CD4-positive, CD25-positive, alpha-beta regulatory T cell (primary cell): ENCODE data around the gene PLCG2. TPM values are rescaled to one million over a fixed set of nuclear protein-coding genes. Genes with fewer than 3 reads are reported as not detected.
A peak's percentile ranks its signal among the peaks of the same experiment; 100 is the strongest.
"Not testable (repeated sequence)": the region's sequence is repeated elsewhere in the genome, so short reads cannot be mapped to it uniquely, and the experiment has no call there.

Experiments
- ATAC-seq, 2 donors: fragments of 150-1000 bp; cut with Tn5 transposase; one replicate each; pipeline ENCODE4 v1.10.0; 2021; ENCODE audit warnings: low read depth in 2 of 2, moderate number of reproducible peaks in 2 of 2, moderate library complexity in 1 of 2
- DNase-seq, 3 donors: peaks; one replicate each; pipeline versions ENCODE4 v3.0.0 to v3.0.0-alpha.2; 2012 to 2022; ENCODE audit warnings: mixed read lengths in 1 of 3
- H3K27ac ChIP-seq: one replicate; pipeline ENCODE4 v1.7.0; 2013; ENCODE audit warnings: mild to moderate bottlenecking, low read length; ENCODE audit not compliant: insufficient read depth, poor library complexity, severe bottlenecking
- H3K27me3 ChIP-seq: one replicate; pipeline ENCODE4 v1.7.0; 2013; ENCODE audit warnings: low read length; ENCODE audit not compliant: control insufficient read depth, insufficient read depth
- H3K36me3 ChIP-seq: one replicate; pipeline ENCODE4 v1.7.0; 2013; ENCODE audit warnings: mild to moderate bottlenecking, low read length, moderate library complexity; ENCODE audit not compliant: control insufficient read depth, insufficient read depth
- H3K4me1 ChIP-seq: 2 replicates; pipeline ENCODE4 v1.7.0; 2013; ENCODE audit warnings: mild to moderate bottlenecking, low read length; ENCODE audit not compliant: insufficient read depth, control insufficient read depth, poor library complexity, severe bottlenecking
- H3K4me3 ChIP-seq: one replicate; pipeline ENCODE4 v1.7.0; 2013; ENCODE audit warnings: low read depth, mild to moderate bottlenecking, low read length, moderate library complexity
- H3K9me3 ChIP-seq, 2 experiments: 1 replicate in 1 of 2; 2 replicates in 1 of 2; pipeline ENCODE4 v1.7.0; 2013; ENCODE audit warnings: low read length in 2 of 2, mild to moderate bottlenecking in 1 of 2, moderate library complexity in 1 of 2; ENCODE audit not compliant: control insufficient read depth in 2 of 2
- H3K27ac Mint-ChIP-seq, 3 donors: one replicate each; pipeline ENCODE4 v1.8.0; 2020 to 2022; ENCODE audit warnings: mild to moderate bottlenecking in 3 of 3, mixed read lengths in 3 of 3, moderate library complexity in 2 of 3
- H3K27me3 Mint-ChIP-seq: one replicate; pipeline ENCODE4 v1.8.0; 2022; ENCODE audit warnings: mild to moderate bottlenecking, mixed read lengths
- H3K36me3 Mint-ChIP-seq: one replicate; pipeline ENCODE4 v1.8.0; 2020; ENCODE audit warnings: mixed read lengths
- H3K4me1 Mint-ChIP-seq, 4 donors: one replicate each; pipeline ENCODE4 v1.8.0; 2020 to 2022; ENCODE audit warnings: mixed read lengths in 4 of 4, mild to moderate bottlenecking in 1 of 4
- H3K4me3 Mint-ChIP-seq, 4 donors: one replicate each; pipeline ENCODE4 v1.8.0; 2020 to 2022; ENCODE audit warnings: mild to moderate bottlenecking in 4 of 4, mixed read lengths in 4 of 4, moderate library complexity in 3 of 4
- H3K9me3 Mint-ChIP-seq, 7 donors: one replicate each; pipeline ENCODE4 v1.8.0; 2020 to 2022; ENCODE audit warnings: mixed read lengths in 7 of 7, mild to moderate bottlenecking in 3 of 7, moderate library complexity in 2 of 7
- polyA plus RNA-seq, 4 donors: library from polyadenylated mRNA; unstranded; fragments of 300-500 nt; fragmentation: Illumina TruSeq; gene quantifications; one replicate each; pipeline ENCODE4 v1.2.3, GENCODE V29; 2021
- total RNA-seq: library from RNA; stranded (reverse); gene quantifications from one replicate; pipeline ENCODE4 v1.2.3, GENCODE V29; 2022

The PLCG2 gene
- total and polyA plus RNA-seq, 5 donors from 2014 or later = 0.59 to 3.8 (median 1.3) TPM; not detected in 1

DNA sequence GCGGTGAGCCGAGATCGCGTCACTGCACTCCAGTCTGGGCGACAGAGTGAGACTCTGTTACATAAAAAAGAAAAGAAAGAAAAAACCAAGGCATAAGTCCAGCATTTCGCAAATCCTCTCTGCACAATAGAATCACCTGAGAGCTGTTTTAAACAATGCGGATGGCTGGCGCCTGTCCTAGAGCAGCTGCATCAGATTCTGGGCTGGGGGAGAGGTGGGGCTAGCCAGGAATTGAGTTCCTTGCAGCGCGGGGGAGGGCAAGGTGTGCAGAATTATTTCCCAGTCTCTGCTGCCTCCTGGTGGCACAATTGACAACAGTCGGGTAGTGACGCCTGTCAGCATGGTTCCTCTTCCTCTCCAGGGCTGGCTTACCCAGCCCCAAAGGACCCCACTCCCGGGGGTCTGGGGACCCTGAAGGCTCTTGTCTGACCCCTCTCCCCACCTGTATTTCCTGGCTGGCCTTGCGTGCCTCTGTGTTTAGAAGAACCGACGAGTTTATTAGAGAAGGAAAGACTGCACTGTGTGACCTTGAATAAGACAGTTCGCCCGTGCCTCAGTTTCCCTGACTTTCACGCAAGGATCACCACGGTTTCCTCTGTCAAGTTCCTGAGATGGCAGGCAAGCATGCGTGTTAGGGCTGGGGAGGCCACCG lies 41.1 kb upstream of the PLCG2 start:
- H3K27me3 ChIP-seq = no peaks in the 10 kb centered on the region
- H3K9me3 Mint-ChIP-seq = no peaks in the 10 kb centered on the region
- H3K4me1 ChIP-seq = peaks cover 7% of the 10 kb centered on the region
- ATAC-seq = peak; percentile 91 to 92
- H3K36me3 Mint-ChIP-seq = no peaks in the 10 kb centered on the region
- peaks cover 4% of the 10 kb centered on the region for H3K27me3 Mint-ChIP-seq
- no peaks in the 10 kb centered on the region for H3K9me3 ChIP-seq
- peak overlapping the region in 3 of 4 donors; percentile 16 to 83 (median 78) for H3K4me3 Mint-ChIP-seq
- peak overlapping the region; percentile 58 for H3K4me3 ChIP-seq
- H3K4me1 Mint-ChIP-seq = peaks cover 0 to 10% (median 5%) of the 10 kb centered on the region in 4 donors
- no peak overlapping the region for H3K27ac ChIP-seq
- peak overlapping the region; percentile 30 to 52 (median 36) for H3K27ac Mint-ChIP-seq
- peak; percentile 72 to 87 (median 81) for DNase-seq
- no peaks in the 10 kb centered on the region for H3K36me3 ChIP-seq

DNA sequence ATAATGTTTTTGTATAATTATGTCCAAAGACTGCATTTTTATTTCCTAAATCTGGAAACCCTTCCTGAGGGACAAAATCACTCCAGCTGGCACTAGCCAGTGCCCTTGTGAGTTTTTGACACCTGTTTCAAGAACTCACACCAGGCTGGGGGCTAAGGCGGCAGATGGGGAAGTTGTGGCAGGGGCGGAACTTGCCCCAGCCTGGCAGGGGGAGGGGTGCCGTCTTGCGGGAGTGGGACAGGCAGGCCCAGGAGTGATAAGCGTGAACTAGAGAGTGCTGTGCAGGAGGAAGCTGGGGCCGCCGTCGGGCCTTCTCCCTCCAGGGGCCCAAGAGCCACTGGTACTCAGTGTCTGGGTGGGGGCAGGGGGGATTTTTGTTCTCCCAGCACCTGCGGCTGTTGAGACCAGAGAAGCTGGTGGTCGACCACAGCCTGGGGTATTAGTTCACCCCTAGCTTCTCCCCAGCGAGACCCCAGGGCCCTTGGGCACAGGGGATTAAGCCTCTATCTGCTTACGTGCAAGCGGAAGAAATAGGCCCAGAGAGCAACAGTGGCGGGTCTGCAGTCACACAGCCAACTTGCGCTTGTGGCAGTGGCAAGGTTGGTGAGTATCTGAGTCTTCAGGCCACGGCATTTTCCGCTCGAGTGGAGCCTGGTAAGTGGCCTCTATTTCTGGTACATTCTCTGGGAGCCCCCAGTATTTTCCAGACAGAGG lies 40.2 kb upstream of the PLCG2 start:
- H3K27ac Mint-ChIP-seq = no peak overlapping the region
- DNase-seq = no peak
- H3K4me3 ChIP-seq = no peak overlapping the region

GRCh38 chr16:81739503-81739902 lies 39.6 kb upstream of the PLCG2 start:
- no peaks in the 10 kb centered on the region for H3K9me3 Mint-ChIP-seq
- H3K36me3 ChIP-seq = no peaks in the 10 kb centered on the region
- no peak overlapping the region for H3K27ac ChIP-seq
- peaks cover 7% of the 10 kb centered on the region for H3K4me1 ChIP-seq
- no peaks in the 10 kb centered on the region for H3K9me3 ChIP-seq
- no peak overlapping the region for H3K4me3 Mint-ChIP-seq
- H3K27ac Mint-ChIP-seq = no peak overlapping the region
- peaks cover 0 to 10% (median 5%) of the 10 kb centered on the region in 4 donors for H3K4me1 Mint-ChIP-seq
- H3K27me3 ChIP-seq = no peaks in the 10 kb centered on the region
- H3K4me3 ChIP-seq = no peak overlapping the region
- DNase-seq (no peak), ATAC-seq (no peak)
- peaks cover 9% of the 10 kb centered on the region for H3K27me3 Mint-ChIP-seq
- H3K36me3 Mint-ChIP-seq = no peaks in the 10 kb centered on the region

More for the DNA sequence above, 40.2 kb upstream of the PLCG2 start:
- H3K9me3 ChIP-seq = no peaks in the 10 kb centered on the region
- Mint-ChIP-seq H3K9me3 (no peaks in the 10 kb centered on the region), H3K27me3 (peaks cover 9% of the 10 kb centered on the region), H3K4me3 (no peak overlapping the region), H3K4me1 (peaks cover 0 to 10% (median 5%) of the 10 kb centered on the region in 4 donors), H3K36me3 (no peaks in the 10 kb centered on the region)
- no peaks in the 10 kb centered on the region for H3K36me3 ChIP-seq
- peak in 1 of 2 donors; percentile 7 for ATAC-seq
- peaks cover 7% of the 10 kb centered on the region for H3K4me1 ChIP-seq
- H3K27me3 ChIP-seq = no peaks in the 10 kb centered on the region
- H3K27ac ChIP-seq = no peak overlapping the region

DNA sequence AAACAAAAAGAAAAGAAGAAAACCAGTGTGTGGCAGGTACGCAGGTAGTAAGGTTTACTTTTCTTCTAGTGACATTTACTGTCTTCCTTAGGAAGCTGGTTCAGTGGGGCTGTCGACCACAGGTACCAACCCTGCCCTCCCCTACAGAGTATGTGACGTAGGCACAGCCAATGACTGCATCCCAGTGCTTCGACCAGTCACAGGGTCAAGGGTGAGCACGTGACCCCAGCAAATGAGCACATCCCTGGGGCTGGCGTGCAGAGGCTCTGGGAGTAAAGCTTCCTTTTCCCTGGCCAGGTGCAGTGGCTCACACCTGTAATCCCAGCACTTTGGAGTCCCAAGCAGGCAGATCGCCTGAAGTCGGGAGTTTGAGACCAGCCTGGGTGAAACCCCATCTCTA lies 38.9 kb upstream of the PLCG2 start:
- Mint-ChIP-seq H3K27ac (no peak overlapping the region), H3K9me3 (no peaks in the 10 kb centered on the region), H3K27me3 (peaks cover 12% of the 10 kb centered on the region), H3K36me3 (no peaks in the 10 kb centered on the region), H3K4me3 (no peak overlapping the region), H3K4me1 (peaks cover 0 to 10% (median 5%) of the 10 kb centered on the region in 4 donors)
- peaks cover 7% of the 10 kb centered on the region for H3K4me1 ChIP-seq
- no peak overlapping the region for H3K4me3 ChIP-seq
- H3K27ac ChIP-seq = no peak overlapping the region
- H3K9me3 ChIP-seq = no peaks in the 10 kb centered on the region
- no peaks in the 10 kb centered on the region for H3K36me3 ChIP-seq
- no peaks in the 10 kb centered on the region for H3K27me3 ChIP-seq
- ATAC-seq (no peak), DNase-seq (no peak)

GRCh38 chr16:81741430-81741770 lies 37.7 kb upstream of the PLCG2 start:
- H3K9me3 Mint-ChIP-seq, H3K4me3 Mint-ChIP-seq, H3K27me3 ChIP-seq, DNase-seq, H3K36me3 ChIP-seq, H3K4me1 ChIP-seq, H3K9me3 ChIP-seq, H3K36me3 Mint-ChIP-seq, H3K27ac Mint-ChIP-seq, ATAC-seq, H3K27ac ChIP-seq, H3K4me3 ChIP-seq: not testable (repeated sequence)
- H3K4me1 Mint-ChIP-seq = peaks cover 5 to 18% (median 12%) of the 10 kb centered on the region in 4 donors
- peaks cover 22% of the 10 kb centered on the region for H3K27me3 Mint-ChIP-seq

- Histone ChIP-seq H3K4me1 (no peaks in the 10 kb centered on the region), H3K36me3 (no peaks in the 10 kb centered on the region), H3K27ac (no peak overlapping the region), H3K9me3 (no peaks in the 10 kb centered on the region), H3K27me3 (no peaks in the 10 kb centered on the region), H3K4me3 (no peak overlapping the region)
- ATAC-seq (no peak), DNase-seq (no peak)
- H3K27me3 Mint-ChIP-seq = peaks cover 29% of the 10 kb centered on the region
- H3K36me3 Mint-ChIP-seq = no peaks in the 10 kb centered on the region
- H3K9me3 Mint-ChIP-seq = no peaks in the 10 kb centered on the region
- no peak overlapping the region for H3K27ac Mint-ChIP-seq
- peak overlapping the region in 1 of 4 donors; percentile 44 for H3K4me3 Mint-ChIP-seq
- H3K4me1 Mint-ChIP-seq = peaks cover 6 to 13% (median 8%) of the 10 kb centered on the region in 4 donors
Observed at GRCh38 chr16:81744385-81744784, 34.7 kb upstream of the PLCG2 start.

DNA sequence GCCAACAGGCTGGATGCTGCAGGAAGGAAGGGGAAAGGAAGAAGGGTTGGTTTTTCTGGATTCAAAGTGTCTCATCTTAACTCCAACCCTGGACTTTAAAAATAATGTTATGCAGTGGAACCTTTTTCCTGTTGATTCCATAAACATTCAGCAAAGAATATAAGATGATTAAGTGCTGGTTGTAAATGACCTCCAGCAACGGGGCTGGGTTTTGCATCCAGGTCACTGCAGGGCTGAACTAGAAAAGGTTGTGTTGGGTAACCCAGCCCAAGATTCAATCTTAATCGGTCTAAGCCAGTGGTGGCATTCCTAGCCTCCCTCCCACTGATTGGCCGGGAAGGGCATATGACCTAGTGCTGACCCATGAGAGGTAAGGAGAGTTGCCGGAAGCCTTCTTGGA lies 34.2 kb upstream of the PLCG2 start:
- H3K27ac ChIP-seq = no peak overlapping the region
- DNase-seq (no peak), ATAC-seq (no peak)
- peaks cover 34% of the 10 kb centered on the region for H3K27me3 Mint-ChIP-seq
- no peaks in the 10 kb centered on the region for H3K27me3 ChIP-seq
- H3K36me3 Mint-ChIP-seq = no peaks in the 10 kb centered on the region
- H3K4me1 Mint-ChIP-seq = peaks cover 6 to 13% (median 8%) of the 10 kb centered on the region in 4 donors
- H3K4me1 ChIP-seq = no peaks in the 10 kb centered on the region
- H3K9me3 Mint-ChIP-seq = no peaks in the 10 kb centered on the region
- no peak overlapping the region for H3K4me3 ChIP-seq
- H3K36me3 ChIP-seq = no peaks in the 10 kb centered on the region
- no peak overlapping the region for H3K27ac Mint-ChIP-seq
- no peaks in the 10 kb centered on the region for H3K9me3 ChIP-seq
- H3K4me3 Mint-ChIP-seq = peak overlapping the region in 1 of 4 donors; percentile 44
